HG02938 (cell line): ENCODE data around the gene KIF17.

ENCODE experiments used
- ATAC-seq: cut with Tn5 transposase; IDR thresholded peaks from one replicate; pipeline ENCODE4 v1.9.1; 2021; ENCODE audit warnings: mild to moderate bottlenecking, moderate library complexity; ENCODE audit not compliant: unreplicated experiment

Gene KIF17

GRCh38 chr1:20663365-20663764, 54.4 kb downstream of the KIF17 start:
- no peak for ATAC-seq

GRCh38 chr1:20662110-20662475, 55.7 kb downstream of the KIF17 start:
- ATAC-seq = no peak

GRCh38 chr1:20661207-20662109, 56.3 kb downstream of the KIF17 start, which contains the start of gene DDOST:
TSS of gene DDOST (minus strand) at chr1:20661369. CDS start at chr1:20661350, 19 bp downstream.
- peak; percentile 96 for ATAC-seq

GRCh38 chr1:20660847-20661206, 57.0 kb downstream of the KIF17 start:
- peak; percentile 4 for ATAC-seq

- no peak for ATAC-seq
These were observed 57.4 kb downstream of the KIF17 start for GRCh38 chr1:20660363-20660762.

- no peak for ATAC-seq
These were observed 59.5 kb downstream of the KIF17 start for GRCh38 chr1:20658166-20658915.

- no peak for ATAC-seq
These were observed 60.8 kb downstream of the KIF17 start for GRCh38 chr1:20657024-20657423.

- ATAC-seq = no peak
These were observed 63.6 kb downstream of the KIF17 start for GRCh38 chr1:20654104-20654690.

GRCh38 chr1:20652300-20652699, 65.5 kb downstream of the KIF17 start:
- ATAC-seq = no peak

GRCh38 chr1:20648946-20649345, 68.9 kb downstream of the KIF17 start:
- no peak for ATAC-seq

- ATAC-seq = no peak
These were observed 69.4 kb downstream of the KIF17 start for GRCh38 chr1:20648438-20648837.

- ATAC-seq = no peak
These were observed 72.4 kb downstream of the KIF17 start for GRCh38 chr1:20645414-20645813.

GRCh38 chr1:20644416-20644815, 73.4 kb downstream of the KIF17 start:
- no peak for ATAC-seq

- no peak for ATAC-seq
These were observed 74.7 kb downstream of the KIF17 start for GRCh38 chr1:20643080-20643479.

- ATAC-seq = no peak
These were observed 75.8 kb downstream of the KIF17 start for GRCh38 chr1:20641975-20642374.

- ATAC-seq = no peak
These were observed 77.6 kb downstream of the KIF17 start for GRCh38 chr1:20640183-20640597.

- ATAC-seq = no peak
These were observed 80.9 kb downstream of the KIF17 start for GRCh38 chr1:20636785-20637347.

- no peak for ATAC-seq
These were observed 83.2 kb downstream of the KIF17 start for GRCh38 chr1:20634594-20635084.

- ATAC-seq = no peak
These were observed 83.7 kb downstream of the KIF17 start for GRCh38 chr1:20634065-20634593.

GRCh38 chr1:20633190-20634064, 84.4 kb downstream of the KIF17 start, which contains the start of gene PINK1:
TSS of gene PINK1 (plus strand) at chr1:20633458. CDS start at chr1:20633549, 91 bp downstream.
- ATAC-seq = no peak
